GM13976 (cell line): ENCODE data around the gene CDIPT.

Source experiments
- DNase-seq: peaks from one replicate; pipeline ENCODE4 v3.0.0; 2012; ENCODE audit warnings: low spot score
- in situ Hi-C: fragments of 300-500 bp; cut with MboI; formaldehyde crosslinking; loops from one replicate; pipeline ENCODE4 v1.12.0; 2022; ENCODE audit warnings: low sequenced_read_pairs, mixed read lengths, inconsistent platforms; ENCODE audit not compliant: unreplicated experiment
- TF ChIP-seq, protein P1 (sequence below): IDR thresholded peaks from 2 replicates; pipeline ENCODE4 v1.5.1; 2012; ENCODE audit warnings: borderline replicate concordance, mild to moderate bottlenecking; ENCODE audit not compliant: insufficient read depth; ENCODE audit errors: extremely low read depth, missing control alignments, control extremely low read depth

CDIPT gene

DNA sequence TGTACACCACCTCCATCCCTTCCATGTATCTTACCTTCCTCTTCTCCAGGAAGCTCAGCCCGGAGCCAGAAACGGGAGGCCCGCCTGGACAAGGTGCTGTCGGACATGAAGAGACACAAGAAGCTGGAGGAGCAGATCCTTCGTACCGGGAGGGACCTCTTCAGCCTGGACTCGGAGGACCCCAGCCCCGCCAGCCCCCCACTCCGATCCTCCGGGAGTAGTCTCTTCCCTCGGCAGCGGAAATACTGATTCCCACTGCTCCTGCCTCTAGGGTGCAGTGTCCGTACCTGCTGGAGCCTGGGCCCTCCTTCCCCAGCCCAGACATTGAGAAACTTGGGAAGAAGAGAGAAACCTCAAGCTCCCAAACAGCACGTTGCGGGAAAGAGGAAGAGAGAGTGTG lies 43.5 kb downstream of the CDIPT start:
- in situ Hi-C loops = no loop called here

DNA sequence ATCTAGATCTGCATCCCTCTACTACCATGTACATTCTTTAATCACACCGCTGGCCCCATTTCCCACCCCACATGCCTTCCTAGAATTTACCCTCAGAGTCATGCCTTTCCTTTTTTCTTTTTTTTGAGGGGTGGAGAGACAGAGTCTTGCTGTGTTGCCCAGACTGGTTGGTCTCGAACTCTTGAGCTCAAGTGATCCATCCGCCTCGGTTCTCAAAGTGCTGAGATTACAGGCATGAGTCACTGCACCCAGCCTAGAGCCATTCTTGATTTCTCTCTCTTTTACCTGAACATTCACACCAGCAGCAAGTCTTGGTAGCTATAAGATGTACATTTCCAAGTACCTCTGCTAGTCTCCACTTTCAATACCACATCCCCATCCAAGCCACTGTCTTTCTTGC lies 44.9 kb downstream of the CDIPT start:
- no peak for DNase-seq
- TF ChIP-seq, protein P1, sequence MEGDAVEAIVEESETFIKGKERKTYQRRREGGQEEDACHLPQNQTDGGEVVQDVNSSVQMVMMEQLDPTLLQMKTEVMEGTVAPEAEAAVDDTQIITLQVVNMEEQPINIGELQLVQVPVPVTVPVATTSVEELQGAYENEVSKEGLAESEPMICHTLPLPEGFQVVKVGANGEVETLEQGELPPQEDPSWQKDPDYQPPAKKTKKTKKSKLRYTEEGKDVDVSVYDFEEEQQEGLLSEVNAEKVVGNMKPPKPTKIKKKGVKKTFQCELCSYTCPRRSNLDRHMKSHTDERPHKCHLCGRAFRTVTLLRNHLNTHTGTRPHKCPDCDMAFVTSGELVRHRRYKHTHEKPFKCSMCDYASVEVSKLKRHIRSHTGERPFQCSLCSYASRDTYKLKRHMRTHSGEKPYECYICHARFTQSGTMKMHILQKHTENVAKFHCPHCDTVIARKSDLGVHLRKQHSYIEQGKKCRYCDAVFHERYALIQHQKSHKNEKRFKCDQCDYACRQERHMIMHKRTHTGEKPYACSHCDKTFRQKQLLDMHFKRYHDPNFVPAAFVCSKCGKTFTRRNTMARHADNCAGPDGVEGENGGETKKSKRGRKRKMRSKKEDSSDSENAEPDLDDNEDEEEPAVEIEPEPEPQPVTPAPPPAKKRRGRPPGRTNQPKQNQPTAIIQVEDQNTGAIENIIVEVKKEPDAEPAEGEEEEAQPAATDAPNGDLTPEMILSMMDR = no peak
- in situ Hi-C loops = no loop called here

More for the DNA sequence above, 43.5 kb downstream of the CDIPT start:
- DNase-seq = no peak
- TF ChIP-seq, protein P1 = no peak

DNA sequence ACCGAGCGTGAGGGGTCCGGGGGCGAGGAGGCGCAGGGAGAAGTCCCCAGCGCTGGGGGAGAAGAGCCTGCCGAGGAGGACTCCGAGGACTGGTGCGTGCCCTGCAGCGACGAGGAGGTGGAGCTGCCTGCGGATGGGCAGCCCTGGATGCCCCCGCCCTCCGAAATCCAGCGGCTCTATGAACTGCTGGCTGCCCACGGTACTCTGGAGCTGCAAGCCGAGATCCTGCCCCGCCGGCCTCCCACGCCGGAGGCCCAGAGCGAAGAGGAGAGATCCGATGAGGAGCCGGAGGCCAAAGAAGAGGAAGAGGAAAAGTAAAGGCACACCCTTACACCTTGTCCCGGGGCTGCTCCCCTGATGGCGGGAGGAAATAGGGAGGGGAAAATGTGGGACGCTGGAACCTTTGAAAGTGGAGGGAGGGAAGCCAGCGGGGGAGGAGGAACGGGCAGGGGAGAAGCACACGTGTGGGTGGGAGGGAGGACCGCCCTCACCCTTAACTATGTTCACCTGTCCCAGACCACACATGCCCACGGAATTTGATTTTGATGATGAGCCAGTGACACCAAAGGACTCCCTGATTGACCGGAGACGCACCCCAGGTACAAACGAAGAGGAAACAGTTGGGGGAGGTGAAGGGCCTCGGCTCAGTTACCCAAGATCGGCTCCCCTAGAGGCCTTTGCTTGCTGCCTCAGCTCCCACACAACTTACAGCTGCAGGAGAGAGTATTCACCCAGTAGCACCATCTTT lies 46.2 kb downstream of the CDIPT start:
- DNase-seq = peak; percentile 67
- in situ Hi-C loops = no loop called here
- TF ChIP-seq, protein P1 = no peak

DNA sequence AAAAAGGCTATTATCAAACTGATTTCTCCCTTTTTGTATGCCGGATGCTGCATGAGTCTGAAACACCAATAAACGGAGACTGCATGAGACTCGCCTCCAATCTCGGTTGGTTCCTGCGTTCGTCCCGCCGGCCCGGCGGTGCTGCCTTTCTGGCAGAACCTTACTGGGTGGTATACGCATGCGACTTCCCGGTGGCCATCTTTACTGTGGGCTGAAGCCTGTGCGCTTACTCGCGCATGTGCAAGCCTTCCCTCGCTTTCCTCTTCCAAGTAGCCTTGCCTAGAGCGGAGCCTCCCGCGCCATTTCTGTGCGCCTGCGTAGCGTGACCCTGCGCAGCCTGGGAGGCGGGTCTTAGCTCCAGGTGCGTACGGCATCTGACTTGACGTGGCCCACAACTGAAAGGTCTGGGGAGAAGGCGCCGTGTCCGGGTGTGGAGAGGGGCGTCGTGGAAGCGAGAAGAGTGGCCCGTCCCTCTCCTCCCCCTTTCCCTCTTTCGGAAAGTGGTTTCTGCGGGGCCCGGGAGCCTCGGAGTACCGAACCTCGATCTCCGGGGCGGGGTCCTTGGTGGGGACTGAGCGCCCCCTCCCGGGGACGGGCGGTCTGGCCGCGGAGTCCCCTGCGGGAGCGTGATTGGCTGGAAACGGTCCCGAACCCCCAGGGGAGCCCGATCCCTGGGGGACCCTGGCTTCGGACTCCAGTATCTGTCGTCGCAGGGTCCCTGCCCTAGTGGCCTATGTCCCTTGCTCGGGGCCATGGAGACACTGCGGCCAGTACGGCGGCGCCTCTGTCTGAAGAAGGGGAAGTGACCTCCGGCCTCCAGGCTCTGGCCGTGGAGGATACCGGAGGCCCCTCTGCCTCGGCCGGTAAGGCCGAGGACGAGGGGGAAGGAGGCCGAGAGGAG lies 47.0 kb downstream of the CDIPT start, which contains the start of gene PAGR1:
Gene PAGR1, plus strand, starts transcription at position 360 of the 901 bp plus-strand sequence. Its CDS starts 374 bp downstream, at position 734.
- in situ Hi-C loops = no loop called here
- DNase-seq = peak; percentile 96

DNA sequence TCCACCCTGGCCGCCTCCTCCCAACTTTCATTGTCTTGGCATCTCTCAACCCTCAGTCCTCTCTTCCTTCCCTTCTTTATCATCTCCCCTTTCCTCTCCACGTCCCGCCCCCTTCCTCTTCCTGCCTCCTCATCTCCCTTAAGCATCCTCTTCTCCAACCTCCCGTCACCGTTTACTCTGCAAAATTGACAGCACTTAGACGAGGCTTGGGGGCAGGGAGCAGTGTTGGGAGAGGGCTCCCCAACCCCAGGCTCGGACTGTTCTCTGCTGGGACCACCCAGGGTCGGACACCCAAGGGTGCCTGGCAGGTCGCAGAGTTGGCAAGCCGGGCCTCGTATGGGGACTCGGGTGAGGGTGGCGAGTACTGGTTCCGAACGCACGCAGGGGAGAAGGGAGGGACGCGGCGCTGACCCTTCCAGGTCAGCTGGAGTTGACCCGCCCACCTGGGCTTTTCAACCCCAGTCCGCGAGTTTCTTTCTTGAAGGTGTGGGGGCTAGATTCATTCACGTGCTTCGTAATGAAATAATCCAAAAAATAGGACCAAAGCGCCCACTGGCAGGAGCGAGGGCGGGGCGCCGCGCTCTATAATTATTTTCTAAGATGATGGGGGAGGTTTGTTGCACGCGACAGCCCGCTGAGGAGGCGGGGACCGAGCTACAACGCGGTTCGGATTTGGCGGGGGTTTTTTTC lies 47.8 kb downstream of the CDIPT start:
- in situ Hi-C loops = no loop called here
- no peak for DNase-seq
- TF ChIP-seq, protein P1 = no peak

More for the DNA sequence above, 47.0 kb downstream of the CDIPT start, which contains the start of gene PAGR1:
- TF ChIP-seq, protein P1 = peak; percentile 91

DNA sequence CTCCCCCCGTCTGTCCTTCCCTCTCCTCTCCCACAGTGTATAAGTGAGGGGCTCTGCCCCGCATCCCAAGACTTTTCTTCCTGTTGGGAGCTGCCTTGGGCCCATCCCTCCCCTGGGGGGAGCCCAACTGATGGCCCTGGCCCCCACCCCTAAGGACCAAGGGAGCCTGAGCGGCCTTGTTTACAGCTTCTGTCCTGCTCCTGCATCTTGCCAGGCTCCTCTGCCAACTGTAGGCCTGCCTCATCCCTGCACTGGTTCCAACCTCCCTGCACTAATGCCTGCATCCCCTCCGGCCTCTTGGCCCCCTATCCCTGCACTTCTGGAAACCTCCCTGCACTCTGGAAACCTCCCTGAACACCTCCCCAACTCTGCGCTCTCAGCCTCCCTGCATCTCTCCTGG lies 48.4 kb downstream of the CDIPT start:
- DNase-seq = no peak
- in situ Hi-C loops = no loop called here
- TF ChIP-seq, protein P1 = no peak
